C1 segment of cervical spinal cord (tissue), 14 donors: Measurements from ENCODE around the gene PCSK1N.

Experiments
- DNase-seq, 14 donors: peaks; one replicate each; lab custom pipeline; 2025; lab: John Stamatoyannopoulos, UW

PCSK1N gene

GRCh38 chrX:48790477-48790876 lies 44.9 kb downstream of the PCSK1N start:
- no peak for DNase-seq

DNA sequence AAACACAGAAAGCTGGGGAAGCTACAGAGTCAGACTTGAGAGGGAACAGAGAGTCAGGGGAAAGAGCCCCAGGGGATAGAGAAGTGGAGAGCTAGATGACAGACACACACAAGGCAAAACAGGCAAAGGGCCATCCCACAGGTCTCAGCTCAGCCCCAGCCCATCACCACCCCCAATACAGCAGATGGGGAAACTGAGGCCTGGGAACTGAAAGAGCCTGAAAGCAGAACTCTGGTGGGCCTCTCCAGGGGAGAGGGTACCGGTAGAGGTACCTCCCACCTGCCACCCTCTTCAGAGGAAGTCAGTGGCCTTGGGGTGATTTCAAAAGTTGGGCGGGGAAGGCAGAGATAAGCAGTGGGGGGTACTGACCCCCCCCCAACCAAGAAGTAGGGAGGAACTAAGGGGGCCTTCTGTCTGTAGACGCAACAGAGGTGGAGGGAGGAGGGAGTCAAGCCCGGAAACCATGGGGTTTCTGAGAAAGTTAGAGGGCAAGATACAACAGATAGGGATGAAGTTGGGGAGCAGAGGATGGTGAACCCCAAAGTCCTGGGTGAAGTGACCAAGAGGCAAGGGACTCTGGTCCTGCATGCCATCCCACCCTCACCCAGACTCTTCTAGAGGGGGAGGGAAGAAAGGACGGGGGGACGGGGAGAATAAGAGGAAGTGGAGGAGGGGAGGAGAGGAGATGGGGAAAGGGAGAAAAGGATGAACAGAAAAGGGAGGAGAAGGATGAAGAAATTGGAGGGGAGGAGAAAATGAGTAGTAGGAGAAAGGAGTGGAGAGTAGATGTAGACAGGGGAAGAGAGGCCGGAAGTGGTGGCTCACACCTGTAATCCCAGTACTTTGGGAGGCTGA lies 45.8 kb downstream of the PCSK1N start:
- DNase-seq, result no peak

- DNase-seq, result no peak
Observed at GRCh38 chrX:48787505-48788443, 47.6 kb downstream of the PCSK1N start.

DNA sequence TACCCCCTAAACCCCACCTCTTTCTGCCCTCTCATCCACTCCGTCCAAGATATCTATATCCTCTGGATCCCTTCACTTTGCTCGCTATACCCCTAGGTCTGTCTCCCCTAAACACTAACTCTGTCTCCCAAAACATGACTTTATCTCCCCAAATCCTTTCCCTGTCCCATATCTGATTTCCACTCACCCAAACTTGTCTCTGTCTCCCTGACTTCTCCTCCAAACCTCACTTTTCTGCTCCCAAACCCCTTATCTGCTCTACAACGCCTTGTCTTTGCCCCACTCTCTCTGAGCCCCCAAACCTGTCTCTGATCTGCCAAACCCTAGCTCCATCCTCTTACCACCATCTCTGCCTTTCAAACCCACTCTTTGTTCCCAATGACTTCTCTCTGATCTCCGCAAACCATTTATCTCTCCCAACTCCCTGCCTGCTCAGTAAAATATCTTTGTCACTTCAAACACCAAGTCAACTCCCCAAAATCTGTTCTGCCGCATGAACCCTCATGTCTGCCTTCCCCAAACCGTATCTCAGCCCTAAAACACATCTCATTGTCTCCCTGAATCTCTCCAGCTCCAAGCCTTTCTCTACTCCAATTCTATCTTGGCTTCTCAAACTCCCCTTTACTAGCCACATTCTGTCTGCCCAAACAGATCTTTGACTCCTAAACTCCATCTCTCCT lies 48.4 kb downstream of the PCSK1N start:
- DNase-seq, result no peak

DNA sequence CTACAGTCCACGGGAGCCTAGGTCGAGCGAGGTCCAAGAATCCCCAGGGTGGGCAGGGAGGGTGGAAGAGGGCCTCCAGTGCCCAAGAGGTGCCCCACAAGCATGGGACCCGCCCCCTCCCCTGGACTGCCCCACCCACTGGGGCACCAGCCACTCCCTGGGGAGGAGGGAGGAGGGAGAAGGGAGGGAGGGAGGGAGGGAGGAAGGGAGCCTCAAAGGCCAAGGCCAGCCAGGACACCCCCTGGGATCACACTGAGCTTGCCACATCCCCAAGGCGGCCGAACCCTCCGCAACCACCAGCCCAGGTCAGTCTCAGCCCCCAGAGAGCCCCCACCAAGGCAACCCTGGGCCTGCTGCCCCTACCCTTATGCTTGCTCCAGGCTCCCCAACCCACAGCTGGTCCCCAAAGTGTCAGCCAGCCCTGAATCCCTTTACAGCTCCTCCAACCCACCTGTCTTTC lies 49.0 kb downstream of the PCSK1N start, which contains the start of gene GATA1:
Gene GATA1, plus strand, starts transcription at position 250 of the 460 bp plus-strand sequence. CDS start 4,520 bp downstream, outside the sequence.
- no peak for DNase-seq

DNA sequence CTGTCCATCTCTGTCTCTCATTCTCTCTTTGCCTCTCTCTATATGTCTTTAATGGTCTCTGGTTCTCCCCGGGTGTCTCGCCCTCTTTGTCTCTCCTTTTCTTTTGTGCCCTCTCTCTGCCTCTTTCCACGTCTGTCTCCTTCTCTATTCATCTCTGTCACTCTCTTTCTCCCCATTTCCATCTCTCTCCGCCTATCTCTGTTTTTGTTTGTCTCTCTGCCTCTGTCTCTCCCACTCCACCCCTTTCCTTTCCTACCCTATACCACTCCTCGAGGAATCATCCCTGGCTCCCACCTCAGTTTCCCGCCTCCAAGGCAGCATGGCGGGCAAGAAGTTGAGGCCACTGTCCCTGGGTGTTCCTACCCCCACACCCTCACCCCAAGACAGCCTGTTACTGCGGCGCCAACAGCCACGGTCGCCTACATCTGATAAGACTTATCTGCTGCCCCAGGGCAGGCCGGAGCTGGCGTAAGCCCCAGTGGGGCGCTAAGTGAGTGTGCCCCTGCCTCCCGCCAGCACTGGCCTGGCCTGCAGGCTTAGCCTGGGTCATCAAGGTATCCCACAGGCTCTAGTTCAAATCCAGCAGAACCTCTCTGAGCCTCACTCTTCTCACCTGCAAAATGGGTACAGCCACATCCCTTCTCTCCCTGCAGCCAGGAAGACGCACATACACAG lies 49.7 kb downstream of the PCSK1N start:
- no peak for DNase-seq

DNA sequence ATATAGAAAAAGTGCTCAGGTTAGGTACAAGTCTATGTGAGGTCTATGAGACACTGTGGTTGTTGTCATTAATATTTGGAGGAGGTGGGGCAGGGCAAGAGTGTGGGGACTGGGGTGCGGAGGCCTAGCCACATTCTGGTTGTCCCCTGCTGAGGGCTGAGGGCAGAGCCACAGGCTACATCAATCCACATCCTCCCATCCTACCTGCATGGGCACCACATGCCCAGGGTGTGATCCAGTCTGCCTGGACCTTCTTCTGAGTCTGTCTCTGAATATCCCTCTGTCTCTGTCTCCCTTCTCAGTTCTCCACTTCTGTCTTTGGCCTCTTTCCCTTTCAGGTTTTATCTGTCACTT lies 50.2 kb downstream of the PCSK1N start:
- no peak for DNase-seq

GRCh38 chrX:48784726-48785125 lies 50.7 kb downstream of the PCSK1N start:
- DNase-seq, result no peak

- no peak for DNase-seq
Observed at GRCh38 chrX:48782795-48783194, 52.6 kb downstream of the PCSK1N start.

DNA sequence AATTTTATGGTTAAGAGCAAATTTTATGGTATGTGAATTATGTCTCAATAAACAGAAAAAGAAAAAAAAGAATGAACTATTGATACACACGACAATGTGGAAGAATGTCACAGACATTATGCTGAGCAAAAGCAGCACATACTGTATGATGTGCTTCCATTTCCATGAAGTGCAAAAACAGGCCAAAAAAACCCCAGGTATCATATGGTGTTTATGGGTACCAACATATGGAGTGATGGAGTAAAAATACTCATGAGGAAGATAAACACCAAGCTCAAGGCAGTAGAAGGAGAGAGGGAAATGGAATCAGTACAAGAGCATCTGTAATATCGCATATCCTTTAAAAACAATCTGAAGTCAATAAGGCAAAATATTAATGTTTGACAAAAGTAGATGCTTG lies 53.2 kb downstream of the PCSK1N start:
- no peak for DNase-seq

DNA sequence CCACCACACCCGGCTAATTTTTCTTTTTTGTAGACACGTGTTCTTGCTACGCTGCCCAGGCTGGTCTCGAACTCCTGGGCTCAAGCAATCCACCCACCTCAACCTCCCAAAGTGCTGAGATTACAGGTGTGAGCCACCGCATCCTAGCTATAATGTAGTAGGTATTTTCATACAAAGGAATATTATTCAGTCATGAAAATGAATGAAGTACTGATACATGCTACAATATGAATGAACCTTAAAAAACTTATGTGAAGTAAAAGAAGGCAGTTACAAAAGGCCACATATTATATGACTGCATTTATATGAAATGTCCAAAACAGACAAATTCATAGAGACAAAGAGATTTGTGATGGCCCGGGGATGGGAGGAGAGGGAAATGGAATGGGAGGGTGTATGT lies 53.7 kb downstream of the PCSK1N start:
- DNase-seq, result no peak
